Activated CD4-positive, CD25-positive, alpha-beta regulatory T cell treated with anti-CD3 and anti-CD28 coated beads, Interleukin-2, amount 50 U/mL, for 72 hours (primary cell): ENCODE data around the gene ABCC11.
A peak's percentile ranks its signal among the peaks of the same experiment; 100 is the strongest.

Experiments used
- DNase-seq: peaks from one replicate; pipeline ENCODE4 v3.0.0; 2021

Gene ABCC11

GRCh38 chr16:48157794-48158193 lies 89.5 kb downstream of the ABCC11 start:
- no peak for DNase-seq

GRCh38 chr16:48157302-48157701 lies 90.0 kb downstream of the ABCC11 start:
- DNase-seq = no peak

GRCh38 chr16:48156790-48157209 lies 90.5 kb downstream of the ABCC11 start:
- peak; percentile 89 for DNase-seq

GRCh38 chr16:48155926-48156789 lies 91.2 kb downstream of the ABCC11 start, which contains the start of gene ABCC12:
ABCC12 (minus strand) TSS chr16:48155993; CDS start chr16:48146424, 9,569 bp downstream.
- no peak for DNase-seq

- no peak for DNase-seq
These were observed 93.6 kb downstream of the ABCC11 start for GRCh38 chr16:48153774-48154173.

GRCh38 chr16:48152226-48152625 lies 95.1 kb downstream of the ABCC11 start:
- no peak for DNase-seq

GRCh38 chr16:48150707-48151106 lies 96.6 kb downstream of the ABCC11 start:
- no peak for DNase-seq

- no peak for DNase-seq
These were observed 100.6 kb downstream of the ABCC11 start for GRCh38 chr16:48146710-48147109.

- no peak for DNase-seq
These were observed 101.2 kb downstream of the ABCC11 start for GRCh38 chr16:48146131-48146530.

- no peak for DNase-seq
These were observed 103.4 kb downstream of the ABCC11 start for GRCh38 chr16:48143812-48144368.

GRCh38 chr16:48140821-48141220 lies 106.5 kb downstream of the ABCC11 start:
- no peak for DNase-seq

- DNase-seq = no peak
These were observed 107.8 kb downstream of the ABCC11 start for GRCh38 chr16:48139517-48139916.

GRCh38 chr16:48138543-48138942 lies 108.8 kb downstream of the ABCC11 start:
- DNase-seq = no peak

GRCh38 chr16:48137822-48138221 lies 109.5 kb downstream of the ABCC11 start:
- no peak for DNase-seq

- no peak for DNase-seq
These were observed 110.6 kb downstream of the ABCC11 start for GRCh38 chr16:48136547-48137360.

GRCh38 chr16:48133455-48134211 lies 113.7 kb downstream of the ABCC11 start:
- no peak for DNase-seq

- DNase-seq = no peak
These were observed 114.6 kb downstream of the ABCC11 start for GRCh38 chr16:48132696-48133095.

- no peak for DNase-seq
These were observed 116.0 kb downstream of the ABCC11 start for GRCh38 chr16:48131201-48131935.

GRCh38 chr16:48129926-48130325 lies 117.4 kb downstream of the ABCC11 start:
- no peak for DNase-seq

- DNase-seq = no peak
These were observed 118.6 kb downstream of the ABCC11 start for GRCh38 chr16:48128769-48129168.

- no peak for DNase-seq
These were observed 120.3 kb downstream of the ABCC11 start for GRCh38 chr16:48126801-48127644.
